B cell (primary cell): Measurements from ENCODE around the gene DBF4B. TPM values are rescaled to one million over a fixed set of nuclear protein-coding genes. Genes with fewer than 3 reads are reported as not detected.
A peak's percentile ranks its signal among the peaks of the same experiment; 100 is the strongest.

ENCODE experiments used
- ATAC-seq: fragments of 200-7000 bp; cut with Tn5 transposase; one replicate; pipeline ENCODE4 v1.10.0; 2021; ENCODE audit warnings: low read depth, mild to moderate bottlenecking, moderate number of reproducible peaks, moderate library complexity
- CTCF ChIA-PET: fragments of 350-600 bp; sonication (Branson Sonifier 250); formaldehyde crosslinking; loops from one replicate; lab custom pipeline; 2021; ENCODE audit warnings: antibody characterized with exemption, inconsistent platforms; lab: Charles Lee
- POLR2A ChIA-PET: fragments of 350-600 bp; sonication (Branson Sonifier 250); formaldehyde crosslinking; loops from one replicate; lab custom pipeline; 2021; ENCODE audit warnings: antibody characterized with exemption; lab: Charles Lee
- DNase-seq: peaks from one replicate; pipeline ENCODE4 v3.0.0; 2013
- H2AFZ ChIP-seq: 2 replicates; pipeline ENCODE4 v1.6.1; 2012; ENCODE audit warnings: mild to moderate bottlenecking, low read depth, low read length; ENCODE audit not compliant: insufficient read depth, poor library complexity, severe bottlenecking
- H3K27ac ChIP-seq, 2 donors: 1 replicate in 1 of 2; 2 replicates in 1 of 2; pipeline ENCODE4 v1.5.1; 2012 to 2013; ENCODE audit warnings: low read length in 2 of 2, mild to moderate bottlenecking in 2 of 2, moderate library complexity in 1 of 2
- H3K27me3 ChIP-seq, 4 experiments: fragments of 200-600 bp in 1 of 4; sonication (generic) in 1 of 4; replicated peaks in 1 of 4; 1 replicate in 2 of 4; 2 replicates in 2 of 4; pipeline versions ENCODE4 v1.6.1 to v1.7.0; 2013 to 2016; ENCODE audit warnings: low read length in 3 of 4, mild to moderate bottlenecking in 2 of 4, mixed read lengths in 1 of 4, moderate library complexity in 1 of 4; ENCODE audit not compliant: insufficient read depth in 4 of 4, control insufficient read depth in 3 of 4; ENCODE audit errors: control extremely low read depth in 1 of 4
- H3K36me3 ChIP-seq, 2 experiments: replicated peaks in 1 of 2; 1 replicate in 1 of 2; 2 replicates in 1 of 2; pipeline versions ENCODE4 v1.6.1 to v1.7.1; 2013; ENCODE audit warnings: low read length in 1 of 2; ENCODE audit not compliant: insufficient read depth in 2 of 2, control insufficient read depth in 1 of 2; ENCODE audit errors: control extremely low read depth in 1 of 2, extremely low read depth in 1 of 2
- H3K4me1 ChIP-seq, 2 donors: fragments of 200-600 bp in 1 of 2; sonication (generic) in 1 of 2; 1 replicate in 1 of 2; 2 replicates in 1 of 2; pipeline versions ENCODE4 v1.5.1 to v1.6.1; 2013 to 2017; ENCODE audit warnings: low read length in 2 of 2; ENCODE audit not compliant: control insufficient read depth in 2 of 2, insufficient read depth in 2 of 2
- H3K4me2 ChIP-seq: replicated peaks from 2 replicates; pipeline ENCODE3; 2012; ENCODE audit warnings: mild to moderate bottlenecking, low read depth, low read length; ENCODE audit not compliant: poor library complexity, severe bottlenecking
- H3K4me3 ChIP-seq, 5 experiments: fragments of 200-600 bp in 1 of 5; sonication (generic) in 1 of 5; 1 replicate in 3 of 5; 2 replicates in 2 of 5; pipeline versions ENCODE4 v1.5.1 to v1.7.0; 2011 to 2016; ENCODE audit warnings: low read length in 4 of 5, mild to moderate bottlenecking in 4 of 5, low read depth in 2 of 5, control low read depth in 1 of 5, moderate library complexity in 1 of 5; ENCODE audit not compliant: insufficient read depth in 1 of 5; ENCODE audit errors: control extremely low read depth in 1 of 5, extremely low read depth in 1 of 5
- H3K79me2 ChIP-seq: fragments of 200-600 bp; sonication (generic); one replicate; pipeline ENCODE4 v1.6.0; 2016; ENCODE audit warnings: low read length; ENCODE audit not compliant: control insufficient read depth, insufficient read depth
- H3K9ac ChIP-seq: fragments of 200-600 bp; sonication (generic); 2 replicates; pipeline ENCODE4 v1.6.1; 2017; ENCODE audit warnings: mild to moderate bottlenecking, low read length, moderate library complexity
- H3K9me3 ChIP-seq, 3 donors: one replicate each; pipeline versions ENCODE4 v1.6.1 to v1.7.1; 2013; ENCODE audit warnings: low read length in 2 of 3; ENCODE audit not compliant: control insufficient read depth in 2 of 3, insufficient read depth in 1 of 3; ENCODE audit errors: control extremely low read depth in 1 of 3
- H4K20me1 ChIP-seq: 2 replicates; pipeline ENCODE4 v1.6.0; 2012; ENCODE audit warnings: mild to moderate bottlenecking, low read length; ENCODE audit not compliant: insufficient read depth, control insufficient read depth, poor library complexity, severe bottlenecking
- H3K27ac Mint-ChIP-seq: one replicate; pipeline ENCODE4 v1.8.0; 2021; ENCODE audit warnings: mixed read lengths
- H3K27me3 Mint-ChIP-seq: one replicate; pipeline ENCODE4 v1.8.0; 2021; ENCODE audit warnings: mixed read lengths
- H3K4me1 Mint-ChIP-seq: one replicate; pipeline ENCODE4 v1.8.0; 2021; ENCODE audit warnings: mixed read lengths
- H3K4me3 Mint-ChIP-seq: one replicate; pipeline ENCODE4 v1.8.0; 2021; ENCODE audit warnings: mixed read lengths
- H3K9me3 Mint-ChIP-seq: one replicate; pipeline ENCODE4 v1.8.0; 2022; ENCODE audit warnings: mixed read lengths; ENCODE audit not compliant: insufficient read depth
- EZH2 ChIP-seq: IDR thresholded peaks from 2 replicates; pipeline ENCODE4 v1.6.1; 2012; ENCODE audit warnings: borderline replicate concordance, low read depth, mild to moderate bottlenecking, moderate library complexity, low read length; ENCODE audit not compliant: insufficient read depth, poor library complexity, severe bottlenecking
- WGBS: methylation state at CpG from one replicate; pipeline ENCODE4 v1.1.5; 2013; ENCODE audit warnings: missing lambda C conversion rate; ENCODE audit not compliant: insufficient coverage; 5-methylcytosine and 5-hydroxymethylcytosine counted together
- intact Hi-C: fragments of 100-400 bp; cut with micrococcal nuclease; formaldehyde crosslinking; loops from one replicate; pipeline ENCODE4 v1.10.0; 2022
- polyA plus RNA-seq: library from polyadenylated mRNA; depleted of rRNA; stranded (reverse); fragments of >200 nt; gene quantifications from 2 replicates; pipeline ENCODE4 v1.2.3, GENCODE V29; 2012
- total RNA-seq, 2 donors: library from RNA; stranded (reverse); fragments of 120-200 nt in 1 of 2; gene quantifications; 1 replicate in 1 of 2; 2 replicates in 1 of 2; pipeline versions ENCODE4 v1.2.3 to v1.2.4, GENCODE V29; 2013 to 2022
- TF ChIP-seq, protein P1 (sequence below): fragments of 200-600 bp; IDR thresholded peaks from one replicate; pipeline ENCODE4 v1.8.0; 2022; ENCODE audit warnings: antibody characterized with exemption, mild to moderate bottlenecking

DBF4B gene
- total and polyA plus RNA-seq, 2 donors (not counting 1 experiment from before 2014, with no cell fraction given): 10.9 to 15.9 TPM

- Mint-ChIP-seq H3K9me3 (no peaks in the 10 kb centered on the region), H3K27me3 (peaks cover 8% of the 10 kb centered on the region), H3K4me1 (peaks cover 22% of the 10 kb centered on the region), H3K27ac (no peak overlapping the region), H3K4me3 (peak overlapping the region; percentile 55)
- TF ChIP-seq, protein P1, sequence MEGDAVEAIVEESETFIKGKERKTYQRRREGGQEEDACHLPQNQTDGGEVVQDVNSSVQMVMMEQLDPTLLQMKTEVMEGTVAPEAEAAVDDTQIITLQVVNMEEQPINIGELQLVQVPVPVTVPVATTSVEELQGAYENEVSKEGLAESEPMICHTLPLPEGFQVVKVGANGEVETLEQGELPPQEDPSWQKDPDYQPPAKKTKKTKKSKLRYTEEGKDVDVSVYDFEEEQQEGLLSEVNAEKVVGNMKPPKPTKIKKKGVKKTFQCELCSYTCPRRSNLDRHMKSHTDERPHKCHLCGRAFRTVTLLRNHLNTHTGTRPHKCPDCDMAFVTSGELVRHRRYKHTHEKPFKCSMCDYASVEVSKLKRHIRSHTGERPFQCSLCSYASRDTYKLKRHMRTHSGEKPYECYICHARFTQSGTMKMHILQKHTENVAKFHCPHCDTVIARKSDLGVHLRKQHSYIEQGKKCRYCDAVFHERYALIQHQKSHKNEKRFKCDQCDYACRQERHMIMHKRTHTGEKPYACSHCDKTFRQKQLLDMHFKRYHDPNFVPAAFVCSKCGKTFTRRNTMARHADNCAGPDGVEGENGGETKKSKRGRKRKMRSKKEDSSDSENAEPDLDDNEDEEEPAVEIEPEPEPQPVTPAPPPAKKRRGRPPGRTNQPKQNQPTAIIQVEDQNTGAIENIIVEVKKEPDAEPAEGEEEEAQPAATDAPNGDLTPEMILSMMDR: no peak
- TF ChIP-seq EZH2: no peak
- Histone ChIP-seq H3K79me2 (no peaks in the 10 kb centered on the region), H3K27me3 (peaks cover 0 to 40% (median 4%) of the 10 kb centered on the region in 4 experiments), H3K27ac (no peak overlapping the region), H3K4me3 (no peak overlapping the region), H4K20me1 (no peaks in the 10 kb centered on the region), H3K4me1 (peaks cover 17 to 26% of the 10 kb centered on the region in 2 donors), H3K9me3 (peaks cover 0 to 8% (median 0%) of the 10 kb centered on the region in 3 donors), H3K4me2 (no peak overlapping the region), H2AFZ (no peak overlapping the region), H3K9ac (no peak overlapping the region), H3K36me3 (no peaks in the 10 kb centered on the region)
- DNase-seq (no peak), ATAC-seq (no peak)
- WGBS: 77% methylated on average over 19 of the region's 20 CpGs
- ChIA-PET CTCF (interaction anchor here (0.6 to 11.1 kb wide), 9 partner anchors 17 to 321 kb away, joined by 3 to 208 read pairs (median 3); partner anchors contain the start of gene NMT1), POLR2A (no interaction called here)
- intact Hi-C loops: no loop called here
These were observed 69.2 kb downstream of the DBF4B start for GRCh38 chr17:44777394-44778348.
